ENCODE data around the gene CC2D1A.

Gene CC2D1A

GRCh38 chr19:13908674-13909073 is 2.7 kb downstream of the CC2D1A start:
- Histone ChIP-seq H3K9me3 (ENCODE audit: insufficient read depth, low read length) (peaks cover 6% of the 10 kb centered on the region; the same call in 1 of the 2 replicates), H3K4me3 (ENCODE audit: insufficient read length, low read depth) (no peak overlapping the region), H3K9ac (ENCODE audit: insufficient read length, low read depth) (no peak overlapping the region), H3K4me1 (ENCODE audit: insufficient read depth, insufficient read length) (no peaks in the 10 kb centered on the region), H3K36me3 (ENCODE audit: insufficient read depth, insufficient read length, low read length) (peaks cover 19% of the 10 kb centered on the region), H3K27me3 (ENCODE audit: insufficient read depth, insufficient read length) (peaks cover 5% of the 10 kb centered on the region)
- DNase-seq (ENCODE audit: low read depth, low spot score), result no peak
- no peak for TF ChIP-seq SUZ12 (IDR thresholded peaks at IDR 0.05; ENCODE audit: extremely low read depth, insufficient read depth, insufficient read length)
- no peak for TF ChIP-seq ZNF274 (IDR thresholded peaks at IDR 0.05; ENCODE audit: low read depth, low read length)
- TF ChIP-seq YY1 (IDR thresholded peaks at IDR 0.05; ENCODE audit: insufficient read depth, insufficient read length), result no peak

GRCh38 chr19:13909430-13909829 is 3.4 kb downstream of the CC2D1A start:
- peaks cover 5% of the 10 kb centered on the region for H3K27me3 ChIP-seq (ENCODE audit: insufficient read depth, insufficient read length)
- no peak overlapping the region for H3K4me3 ChIP-seq (ENCODE audit: insufficient read length, low read depth)
- TF ChIP-seq ZNF274 (IDR thresholded peaks at IDR 0.05; ENCODE audit: low read depth, low read length), result no peak
- no peak for TF ChIP-seq SUZ12 (IDR thresholded peaks at IDR 0.05; ENCODE audit: extremely low read depth, insufficient read depth, insufficient read length)
- TF ChIP-seq YY1 (IDR thresholded peaks at IDR 0.05; ENCODE audit: insufficient read depth, insufficient read length), result no peak
- peaks cover 21% of the 10 kb centered on the region for H3K36me3 ChIP-seq (ENCODE audit: insufficient read depth, insufficient read length, low read length)
- peaks cover 6% of the 10 kb centered on the region; the same call in 1 of the 2 replicates for H3K9me3 ChIP-seq (ENCODE audit: insufficient read depth, low read length)
- no peak overlapping the region for H3K9ac ChIP-seq (ENCODE audit: insufficient read length, low read depth)
- DNase-seq (ENCODE audit: low read depth, low spot score), result no peak
- H3K4me1 ChIP-seq (ENCODE audit: insufficient read depth, insufficient read length), result no peaks in the 10 kb centered on the region

GRCh38 chr19:13913352-13913751 is 7.4 kb downstream of the CC2D1A start:
- Histone ChIP-seq H3K36me3 (ENCODE audit: insufficient read depth, insufficient read length, low read length) (peaks cover 38% of the 10 kb centered on the region), H3K9me3 (ENCODE audit: insufficient read depth, low read length) (no peaks in the 10 kb centered on the region), H3K27me3 (ENCODE audit: insufficient read depth, insufficient read length) (no peaks in the 10 kb centered on the region), H3K4me1 (ENCODE audit: insufficient read depth, insufficient read length) (no peaks in the 10 kb centered on the region), H3K9ac (ENCODE audit: insufficient read length, low read depth) (no peak overlapping the region), H3K4me3 (ENCODE audit: insufficient read length, low read depth) (no peak overlapping the region)
- no peak for DNase-seq (ENCODE audit: low read depth, low spot score)
- TF ChIP-seq YY1 (IDR thresholded peaks at IDR 0.05; ENCODE audit: insufficient read depth, insufficient read length), result no peak
- no peak for TF ChIP-seq SUZ12 (IDR thresholded peaks at IDR 0.05; ENCODE audit: extremely low read depth, insufficient read depth, insufficient read length)
- no peak for TF ChIP-seq ZNF274 (IDR thresholded peaks at IDR 0.05; ENCODE audit: low read depth, low read length)

- no peak overlapping the region for H3K9ac ChIP-seq (ENCODE audit: insufficient read length, low read depth)
Measured at GRCh38 chr19:13914777-13915176, 8.8 kb downstream of the CC2D1A start.

GRCh38 chr19:13917888-13918406 is 11.9 kb downstream of the CC2D1A start:
- DNase-seq (ENCODE audit: low read depth, low spot score), result no peak
- no peak overlapping the region for H3K9ac ChIP-seq (ENCODE audit: insufficient read length, low read depth)
- no peaks in the 10 kb centered on the region for H3K4me1 ChIP-seq (ENCODE audit: insufficient read depth, insufficient read length)
- peaks cover 15% of the 10 kb centered on the region; the same call in 1 of the 2 replicates for H3K9me3 ChIP-seq (ENCODE audit: insufficient read depth, low read length)
- TF ChIP-seq ZNF274 (IDR thresholded peaks at IDR 0.05; ENCODE audit: low read depth, low read length) (no peak), SUZ12 (IDR thresholded peaks at IDR 0.05; ENCODE audit: extremely low read depth, insufficient read depth, insufficient read length) (no peak), YY1 (IDR thresholded peaks at IDR 0.05; ENCODE audit: insufficient read depth, insufficient read length) (no peak)
- peaks cover 62% of the 10 kb centered on the region for H3K36me3 ChIP-seq (ENCODE audit: insufficient read depth, insufficient read length, low read length)
- H3K27me3 ChIP-seq (ENCODE audit: insufficient read depth, insufficient read length), result no peaks in the 10 kb centered on the region
- no peak overlapping the region for H3K4me3 ChIP-seq (ENCODE audit: insufficient read length, low read depth)

More at GRCh38 chr19:13914777-13915176, 8.8 kb downstream of the CC2D1A start:
- Histone ChIP-seq H3K27me3 (ENCODE audit: insufficient read depth, insufficient read length) (no peaks in the 10 kb centered on the region), H3K4me3 (ENCODE audit: insufficient read length, low read depth) (no peak overlapping the region), H3K4me1 (ENCODE audit: insufficient read depth, insufficient read length) (no peaks in the 10 kb centered on the region), H3K9me3 (ENCODE audit: insufficient read depth, low read length) (no peaks in the 10 kb centered on the region), H3K36me3 (ENCODE audit: insufficient read depth, insufficient read length, low read length) (peaks cover 44% of the 10 kb centered on the region)
- no peak for TF ChIP-seq ZNF274 (IDR thresholded peaks at IDR 0.05; ENCODE audit: low read depth, low read length)
- no peak for TF ChIP-seq SUZ12 (IDR thresholded peaks at IDR 0.05; ENCODE audit: extremely low read depth, insufficient read depth, insufficient read length)
- TF ChIP-seq YY1 (IDR thresholded peaks at IDR 0.05; ENCODE audit: insufficient read depth, insufficient read length), result no peak
- DNase-seq (ENCODE audit: low read depth, low spot score), result no peak

GRCh38 chr19:13918726-13919411 is 12.9 kb downstream of the CC2D1A start:
- peaks cover 15% of the 10 kb centered on the region; the same call in 1 of the 2 replicates for H3K9me3 ChIP-seq (ENCODE audit: insufficient read depth, low read length)
- H3K4me3 ChIP-seq (ENCODE audit: insufficient read length, low read depth), result no peak overlapping the region
- no peaks in the 10 kb centered on the region for H3K27me3 ChIP-seq (ENCODE audit: insufficient read depth, insufficient read length)
- no peaks in the 10 kb centered on the region for H3K4me1 ChIP-seq (ENCODE audit: insufficient read depth, insufficient read length)
- no peak for TF ChIP-seq YY1 (IDR thresholded peaks at IDR 0.05; ENCODE audit: insufficient read depth, insufficient read length)
- TF ChIP-seq SUZ12 (IDR thresholded peaks at IDR 0.05; ENCODE audit: extremely low read depth, insufficient read depth, insufficient read length), result no peak
- TF ChIP-seq ZNF274 (IDR thresholded peaks at IDR 0.05; ENCODE audit: low read depth, low read length), result no peak
- no peak overlapping the region for H3K9ac ChIP-seq (ENCODE audit: insufficient read length, low read depth)
- H3K36me3 ChIP-seq (ENCODE audit: insufficient read depth, insufficient read length, low read length), result peaks cover 61% of the 10 kb centered on the region
- no peak for DNase-seq (ENCODE audit: low read depth, low spot score)

- Histone ChIP-seq H3K4me3 (ENCODE audit: insufficient read length, low read depth) (no peak overlapping the region), H3K27me3 (ENCODE audit: insufficient read depth, insufficient read length) (no peaks in the 10 kb centered on the region), H3K36me3 (ENCODE audit: insufficient read depth, insufficient read length, low read length) (peaks cover 63% of the 10 kb centered on the region), H3K9me3 (ENCODE audit: insufficient read depth, low read length) (peaks cover 15% of the 10 kb centered on the region; the same call in 1 of the 2 replicates), H3K9ac (ENCODE audit: insufficient read length, low read depth) (no peak overlapping the region), H3K4me1 (ENCODE audit: insufficient read depth, insufficient read length) (no peaks in the 10 kb centered on the region)
- DNase-seq (ENCODE audit: low read depth, low spot score), result no peak
- no peak for TF ChIP-seq YY1 (IDR thresholded peaks at IDR 0.05; ENCODE audit: insufficient read depth, insufficient read length)
- no peak for TF ChIP-seq SUZ12 (IDR thresholded peaks at IDR 0.05; ENCODE audit: extremely low read depth, insufficient read depth, insufficient read length)
- no peak for TF ChIP-seq ZNF274 (IDR thresholded peaks at IDR 0.05; ENCODE audit: low read depth, low read length)
Measured at GRCh38 chr19:13920524-13920923, 14.5 kb downstream of the CC2D1A start.

All from NT2/D1 (cell line).